ENCODE measurements around the gene REXO1. TPM values are rescaled to one million over a fixed set of nuclear protein-coding genes. Genes with fewer than 3 reads are reported as not detected.
"Not testable (repeated sequence)": the region's sequence is repeated elsewhere in the genome, so short reads cannot be mapped to it uniquely, and the experiment has no call there.

The REXO1 gene
- total RNA-seq, 1 experiment from 2014 or later: 43.0 TPM

DNA sequence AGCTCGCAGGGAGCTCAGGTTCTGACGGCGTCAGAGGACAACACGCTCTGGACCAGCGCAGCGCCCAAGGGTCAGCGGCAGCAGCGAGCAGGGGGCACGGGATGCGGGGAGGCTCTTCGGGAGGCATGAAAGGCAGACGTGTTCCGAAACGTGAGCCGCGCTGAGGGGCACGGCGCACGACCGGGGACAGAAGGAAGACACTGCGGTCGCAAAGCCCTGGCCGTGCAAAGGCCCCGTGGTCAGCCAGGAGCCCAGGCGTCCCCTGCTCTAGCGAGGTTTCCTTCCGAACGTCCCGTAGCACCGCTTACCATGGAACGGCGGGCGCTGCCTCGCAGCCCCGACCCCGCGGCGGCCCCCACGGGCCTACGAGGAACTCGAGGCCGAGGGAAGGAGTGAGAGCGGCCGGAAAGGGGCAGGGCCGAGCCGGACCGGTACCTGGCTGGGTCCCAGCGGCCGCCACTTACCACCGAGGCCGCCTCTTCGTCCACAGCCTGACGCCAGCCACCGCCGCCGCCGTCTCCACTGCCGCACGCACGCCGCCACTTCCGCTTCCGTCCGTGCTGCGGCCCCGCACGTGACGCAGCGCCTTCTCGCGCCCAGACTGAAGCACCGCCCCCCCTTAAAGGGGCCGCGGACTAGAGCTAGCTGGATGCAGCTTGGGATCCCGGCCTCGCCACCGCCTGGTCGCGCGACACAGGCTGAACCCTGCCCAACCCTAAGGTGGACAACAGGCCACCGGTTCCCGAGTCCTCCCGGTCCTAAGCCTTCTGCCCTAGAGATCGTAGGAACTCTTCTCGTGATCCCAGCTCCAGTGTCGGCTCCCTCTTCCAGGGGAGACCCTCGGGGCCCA, 27.6 kb upstream of the REXO1 start:
- DNase-seq: peak; percentile 84 to 89
- TF ChIP-seq, protein P1, sequence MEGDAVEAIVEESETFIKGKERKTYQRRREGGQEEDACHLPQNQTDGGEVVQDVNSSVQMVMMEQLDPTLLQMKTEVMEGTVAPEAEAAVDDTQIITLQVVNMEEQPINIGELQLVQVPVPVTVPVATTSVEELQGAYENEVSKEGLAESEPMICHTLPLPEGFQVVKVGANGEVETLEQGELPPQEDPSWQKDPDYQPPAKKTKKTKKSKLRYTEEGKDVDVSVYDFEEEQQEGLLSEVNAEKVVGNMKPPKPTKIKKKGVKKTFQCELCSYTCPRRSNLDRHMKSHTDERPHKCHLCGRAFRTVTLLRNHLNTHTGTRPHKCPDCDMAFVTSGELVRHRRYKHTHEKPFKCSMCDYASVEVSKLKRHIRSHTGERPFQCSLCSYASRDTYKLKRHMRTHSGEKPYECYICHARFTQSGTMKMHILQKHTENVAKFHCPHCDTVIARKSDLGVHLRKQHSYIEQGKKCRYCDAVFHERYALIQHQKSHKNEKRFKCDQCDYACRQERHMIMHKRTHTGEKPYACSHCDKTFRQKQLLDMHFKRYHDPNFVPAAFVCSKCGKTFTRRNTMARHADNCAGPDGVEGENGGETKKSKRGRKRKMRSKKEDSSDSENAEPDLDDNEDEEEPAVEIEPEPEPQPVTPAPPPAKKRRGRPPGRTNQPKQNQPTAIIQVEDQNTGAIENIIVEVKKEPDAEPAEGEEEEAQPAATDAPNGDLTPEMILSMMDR (IDR thresholded peaks at IDR 0.05; ENCODE audit: insufficient read depth in 1 of 2, low read depth in 1 of 2, low read length in 1 of 2, severe bottlenecking in 1 of 2, unreplicated experiment in 1 of 2): no peak
- ChIA-PET POLR2A (interaction anchor here (0.5 to 1.0 kb wide), 9 partner anchors 9 to 385 kb away, joined by 3 to 12 read pairs (median 4); partner anchors contain the start of genes ABHD17A, ADAT3, REEP6 and SCAMP4), CTCF (interaction anchor here (0.9 to 1.3 kb wide), 5 partner anchors 9 to 22 kb away, joined by 4 to 8 read pairs (median 5); partner anchors contain the start of gene ABHD17A)
- Histone ChIP-seq H3K4me1 (peaks cover 15% of the 10 kb centered on the region), H3K9me3 (no peaks in the 10 kb centered on the region), H3K36me3 (ENCODE audit: control insufficient read depth, insufficient read depth, low read length) (no peaks in the 10 kb centered on the region; the same call in 1 of the 2 replicates), H3K27me3 (replicated peaks; ENCODE audit: control insufficient read depth, insufficient read depth, low read length) (no peaks in the 10 kb centered on the region), H3K4me3 (ENCODE audit: low read depth, low read length) (peak overlapping the region; percentile 100)
- Mint-ChIP-seq H3K27ac (ENCODE audit: unreplicated experiment) (peak overlapping the region; percentile 87), H3K4me1 (ENCODE audit: low read depth, unreplicated experiment) (peaks cover 8% of the 10 kb centered on the region), H3K4me3 (ENCODE audit: unreplicated experiment) (peak overlapping the region; percentile 91), H3K27me3 (ENCODE audit: insufficient read depth, unreplicated experiment) (no peaks in the 10 kb centered on the region), H3K36me3 (ENCODE audit: insufficient read depth, unreplicated experiment) (peaks cover 26% of the 10 kb centered on the region), H3K9me3 (ENCODE audit: unreplicated experiment) (no peaks in the 10 kb centered on the region)
- BruUV-seq (replicated peaks): TSS peak; percentile 65
- intact Hi-C loops (cut with micrococcal nuclease; ENCODE audit: unreplicated experiment): no loop called here

DNA sequence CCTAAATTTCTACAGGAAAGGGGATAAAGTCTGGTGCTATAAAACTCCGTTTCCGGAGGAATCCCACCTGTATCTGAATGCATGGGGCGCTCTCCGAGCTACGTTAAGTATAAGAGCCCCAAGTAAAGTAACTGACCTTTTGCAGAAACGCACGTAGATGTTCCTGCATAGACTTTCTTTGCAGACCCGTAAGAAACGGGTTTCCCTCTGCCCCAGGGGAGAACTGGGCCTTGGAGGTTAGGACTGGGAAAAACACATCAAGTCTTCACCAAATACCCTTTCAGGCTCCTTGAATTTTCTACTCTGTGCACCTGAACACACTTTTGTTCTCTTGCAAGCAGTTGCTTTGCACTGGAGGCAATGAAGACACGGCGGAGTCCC, 27.0 kb upstream of the REXO1 start:
- peaks cover 15% of the 10 kb centered on the region for H3K4me1 ChIP-seq
- H3K9me3 Mint-ChIP-seq (ENCODE audit: unreplicated experiment); H3K27me3 Mint-ChIP-seq (ENCODE audit: insufficient read depth, unreplicated experiment); DNase-seq; BruUV-seq (replicated peaks); H3K9me3 ChIP-seq; H3K27me3 ChIP-seq (replicated peaks; ENCODE audit: control insufficient read depth, insufficient read depth, low read length); H3K4me1 Mint-ChIP-seq (ENCODE audit: low read depth, unreplicated experiment); intact Hi-C loops (cut with micrococcal nuclease; ENCODE audit: unreplicated experiment); H3K36me3 ChIP-seq (ENCODE audit: control insufficient read depth, insufficient read depth, low read length): not testable (repeated sequence)
- Mint-ChIP-seq H3K4me3 (ENCODE audit: unreplicated experiment) (peak overlapping the region; percentile 91), H3K27ac (ENCODE audit: unreplicated experiment) (peak overlapping the region; percentile 87), H3K36me3 (ENCODE audit: insufficient read depth, unreplicated experiment) (peaks cover 26% of the 10 kb centered on the region)
- peak overlapping the region; percentile 100 for H3K4me3 ChIP-seq (ENCODE audit: low read depth, low read length)
- ChIA-PET CTCF (interaction anchor here (1.2 kb wide), 1 partner anchor 11 kb away, joined by 5 read pairs; no protein-coding TSS in a partner anchor), POLR2A (interaction anchor here (0.6 to 0.9 kb wide), 3 partner anchors 10 to 73 kb away, joined by 3 to 12 read pairs (median 4); partner anchors contain the start of gene ABHD17A)

DNA sequence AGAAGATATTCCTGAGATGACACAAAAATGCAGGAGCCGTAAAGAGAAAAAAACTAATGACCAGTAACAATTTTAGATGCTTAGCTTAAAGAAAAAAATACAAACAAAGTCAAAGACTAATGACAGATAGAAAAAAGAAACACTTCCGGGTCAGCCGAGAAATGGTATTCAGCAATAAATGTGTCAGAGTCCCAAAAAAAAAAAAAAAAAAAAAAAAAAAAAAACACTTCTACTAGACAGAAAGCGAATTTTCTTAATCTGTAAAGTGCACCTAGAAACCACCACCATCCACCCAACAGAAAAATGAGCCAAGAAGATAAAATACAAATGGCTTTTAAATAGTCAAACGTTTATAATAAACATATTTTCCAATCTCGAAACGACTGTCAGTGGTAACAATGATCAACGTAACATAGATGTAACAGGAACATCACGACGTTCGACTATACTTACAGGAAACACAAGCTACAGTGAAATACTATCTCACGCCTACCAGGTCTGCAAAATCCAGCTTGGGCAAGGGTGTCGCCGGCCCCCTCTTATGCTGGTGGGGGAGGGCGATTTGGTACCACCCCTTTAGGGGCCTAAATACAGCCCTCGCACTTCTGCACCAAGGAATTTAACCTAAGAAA, 26.4 kb upstream of the REXO1 start:
- CTCF ChIA-PET: interaction anchor here (0.6 to 1.2 kb wide), 2 partner anchors 10 to 14 kb away, joined by 3 to 5 read pairs; no protein-coding TSS in a partner anchor
- no peaks in the 10 kb centered on the region for H3K27me3 Mint-ChIP-seq (ENCODE audit: insufficient read depth, unreplicated experiment)
- peak overlapping the region; percentile 87 for H3K27ac Mint-ChIP-seq (ENCODE audit: unreplicated experiment)
- H3K9me3 ChIP-seq: no peaks in the 10 kb centered on the region
- no peak for DNase-seq
- TF ChIP-seq, protein P1 (IDR thresholded peaks at IDR 0.05; ENCODE audit: insufficient read depth in 1 of 2, low read depth in 1 of 2, low read length in 1 of 2, severe bottlenecking in 1 of 2, unreplicated experiment in 1 of 2): no peak
- no peaks in the 10 kb centered on the region for H3K9me3 Mint-ChIP-seq (ENCODE audit: unreplicated experiment)
- H3K4me1 ChIP-seq: peaks cover 15% of the 10 kb centered on the region
- BruUV-seq (replicated peaks): no TSS peak
- intact Hi-C loops (cut with micrococcal nuclease; ENCODE audit: unreplicated experiment): no loop called here
- POLR2A ChIA-PET: interaction anchor here (0.6 to 0.9 kb wide), 3 partner anchors 10 to 74 kb away, joined by 3 to 12 read pairs (median 4); partner anchors contain the start of gene ABHD17A
- peaks cover 8% of the 10 kb centered on the region for H3K4me1 Mint-ChIP-seq (ENCODE audit: low read depth, unreplicated experiment)
- H3K27me3 ChIP-seq (replicated peaks; ENCODE audit: control insufficient read depth, insufficient read depth, low read length): no peaks in the 10 kb centered on the region
- peak overlapping the region; percentile 91 for H3K4me3 Mint-ChIP-seq (ENCODE audit: unreplicated experiment)
- H3K36me3 ChIP-seq (ENCODE audit: control insufficient read depth, insufficient read depth, low read length): no peaks in the 10 kb centered on the region; the same call in 1 of the 2 replicates
- H3K36me3 Mint-ChIP-seq (ENCODE audit: insufficient read depth, unreplicated experiment): peaks cover 26% of the 10 kb centered on the region
- H3K4me3 ChIP-seq (ENCODE audit: low read depth, low read length): peak overlapping the region; percentile 100
